Anterior cingulate cortex (tissue), 58 donors: ENCODE results near the gene TRIOBP.
A peak's percentile ranks its signal among the peaks of the same experiment; 100 is the strongest.
"Not testable (repeated sequence)": the region's sequence is repeated elsewhere in the genome, so short reads cannot be mapped to it uniquely, and the experiment has no call there.

Experiments
- DNase-seq, 58 donors: peaks; one replicate each; lab custom pipeline; 2025; lab: John Stamatoyannopoulos, UW

The TRIOBP gene

DNA sequence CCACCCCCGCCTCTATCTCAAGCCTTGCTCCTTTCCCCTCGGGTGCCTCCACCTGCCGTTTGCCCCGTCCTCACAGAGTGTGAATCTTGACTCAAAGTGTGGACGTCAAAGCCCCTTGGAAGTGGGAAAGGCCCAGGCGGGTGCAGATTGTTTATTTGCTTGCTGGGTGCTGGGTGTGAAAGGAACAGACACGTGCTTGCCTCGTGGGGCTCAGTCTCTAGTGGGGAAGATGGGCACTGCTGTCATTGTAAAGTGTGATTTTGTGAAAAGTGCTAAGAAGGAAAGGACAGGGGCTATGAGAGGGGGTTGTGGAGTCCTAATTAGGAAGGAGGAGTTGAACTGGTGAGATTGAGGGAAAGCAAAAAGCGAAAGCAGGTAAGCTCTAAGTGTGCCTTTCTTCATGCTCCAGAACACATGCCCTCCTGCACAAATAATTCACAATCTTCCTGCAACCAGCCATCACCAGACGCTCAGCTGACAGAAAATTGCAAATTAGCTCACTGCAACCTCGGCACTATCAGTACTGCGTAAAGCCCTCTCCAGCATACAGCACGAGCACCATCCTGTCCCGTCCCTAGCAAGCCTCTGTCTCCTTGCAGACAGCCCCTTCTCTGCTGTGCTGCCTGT is 101.1 kb downstream of the TRIOBP start:
- DNase-seq, result no peak

DNA sequence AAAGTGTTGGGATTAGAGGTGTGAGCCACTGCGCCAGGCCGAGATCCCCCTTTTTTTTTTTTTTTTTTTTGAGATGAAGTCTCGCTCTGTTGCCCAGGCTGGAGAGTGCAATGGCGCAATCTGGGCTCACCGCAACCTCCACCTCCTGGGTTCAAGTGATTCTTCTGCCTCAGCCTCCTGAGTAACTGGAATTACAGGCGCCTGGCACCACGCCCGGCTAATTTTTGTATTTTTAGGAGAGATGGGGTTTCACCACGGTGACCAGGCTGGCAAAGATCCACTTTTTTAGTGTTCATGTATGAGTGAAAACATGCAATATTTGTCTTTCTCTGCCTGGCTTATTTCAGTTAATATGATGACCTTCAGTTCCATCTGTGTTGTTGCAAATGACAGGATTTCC is 103.1 kb downstream of the TRIOBP start:
- DNase-seq, result not testable (repeated sequence)

DNA sequence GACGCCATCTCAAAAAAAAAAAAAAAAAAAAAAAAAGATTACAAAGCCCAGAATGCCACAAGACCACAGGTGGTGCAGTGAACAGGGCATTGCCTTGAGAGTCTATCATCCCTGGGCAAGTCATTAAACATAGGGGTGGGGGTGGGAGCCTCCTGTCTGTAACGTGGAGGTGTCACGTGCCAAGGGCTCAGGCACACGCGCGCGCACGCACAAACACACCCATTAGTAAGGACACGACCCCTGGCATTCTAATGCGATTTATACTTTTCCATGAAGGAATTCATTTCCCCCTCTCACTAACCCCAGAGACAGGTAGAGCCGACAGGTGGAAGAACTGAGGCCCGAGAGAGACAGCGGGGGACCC is 105.1 kb downstream of the TRIOBP start:
- DNase-seq, result peak in 6 of 58 donors; percentile 10 to 47 (median 32)

DNA sequence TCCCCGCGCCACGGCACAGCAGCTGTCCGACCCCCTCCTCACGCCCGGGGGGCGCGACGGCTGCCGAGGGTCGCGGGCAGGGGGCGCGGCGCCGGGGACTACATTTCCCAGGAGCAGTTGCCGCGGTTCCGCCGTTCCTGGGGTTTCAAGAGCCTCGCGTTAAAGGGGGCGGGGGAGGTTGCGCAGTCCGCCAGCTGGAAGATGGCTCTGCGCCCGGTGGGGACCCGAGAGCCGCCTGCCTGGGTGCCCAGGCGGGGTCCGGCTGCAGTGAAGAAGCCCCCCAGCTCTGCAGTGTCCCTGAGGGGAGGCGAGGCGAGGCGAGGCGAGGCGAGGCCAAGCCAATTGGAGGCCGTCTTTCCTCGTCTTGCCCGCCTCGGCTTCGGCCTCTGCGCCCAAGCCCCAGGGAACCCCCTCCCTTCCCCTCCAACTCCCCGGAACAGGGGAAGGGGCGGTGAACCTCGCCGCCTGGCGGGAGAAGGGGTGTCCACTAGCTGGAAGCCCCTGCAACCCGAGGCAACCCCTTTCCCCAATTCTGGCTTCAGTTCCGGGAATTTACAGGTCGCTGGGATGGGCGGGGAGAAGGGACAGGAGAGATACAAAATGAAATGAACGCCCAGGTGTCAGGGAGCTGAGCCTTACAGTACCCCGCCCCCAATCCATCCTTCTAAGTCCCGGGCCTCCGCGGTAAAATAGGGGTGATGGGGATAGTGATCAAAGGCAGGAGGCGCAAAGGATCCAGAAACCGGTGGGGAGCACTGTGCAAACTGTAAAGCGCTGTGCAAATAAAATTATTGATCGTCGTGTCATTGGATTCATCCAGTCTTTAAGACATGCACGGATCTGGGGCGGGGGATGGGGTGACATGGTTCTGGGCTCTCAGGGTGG is 105.7 kb downstream of the TRIOBP start:
- peak in 53 of 58 donors; percentile 23 to 79 (median 49) for DNase-seq

DNA sequence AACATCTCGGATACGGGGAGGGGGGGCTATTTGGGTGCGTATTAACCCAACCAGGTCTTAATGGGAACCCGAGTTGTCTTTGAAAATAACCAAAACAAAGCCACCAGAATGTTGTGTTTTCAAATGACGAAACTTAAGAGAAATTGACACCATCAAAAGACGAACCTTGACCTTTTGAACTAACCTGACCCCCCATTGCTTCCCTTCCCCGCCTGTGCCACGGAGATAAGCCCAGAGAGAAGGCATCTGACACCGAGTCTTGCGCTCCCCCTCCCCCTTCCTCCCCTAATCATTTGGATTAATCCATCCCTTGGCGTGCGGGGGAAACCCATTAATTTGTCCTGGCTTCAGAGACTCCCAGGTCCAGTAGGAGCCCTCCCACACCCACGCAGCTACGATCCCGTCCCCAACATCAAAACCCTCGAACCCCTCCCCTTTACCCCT is 106.4 kb downstream of the TRIOBP start:
- DNase-seq, result no peak

DNA sequence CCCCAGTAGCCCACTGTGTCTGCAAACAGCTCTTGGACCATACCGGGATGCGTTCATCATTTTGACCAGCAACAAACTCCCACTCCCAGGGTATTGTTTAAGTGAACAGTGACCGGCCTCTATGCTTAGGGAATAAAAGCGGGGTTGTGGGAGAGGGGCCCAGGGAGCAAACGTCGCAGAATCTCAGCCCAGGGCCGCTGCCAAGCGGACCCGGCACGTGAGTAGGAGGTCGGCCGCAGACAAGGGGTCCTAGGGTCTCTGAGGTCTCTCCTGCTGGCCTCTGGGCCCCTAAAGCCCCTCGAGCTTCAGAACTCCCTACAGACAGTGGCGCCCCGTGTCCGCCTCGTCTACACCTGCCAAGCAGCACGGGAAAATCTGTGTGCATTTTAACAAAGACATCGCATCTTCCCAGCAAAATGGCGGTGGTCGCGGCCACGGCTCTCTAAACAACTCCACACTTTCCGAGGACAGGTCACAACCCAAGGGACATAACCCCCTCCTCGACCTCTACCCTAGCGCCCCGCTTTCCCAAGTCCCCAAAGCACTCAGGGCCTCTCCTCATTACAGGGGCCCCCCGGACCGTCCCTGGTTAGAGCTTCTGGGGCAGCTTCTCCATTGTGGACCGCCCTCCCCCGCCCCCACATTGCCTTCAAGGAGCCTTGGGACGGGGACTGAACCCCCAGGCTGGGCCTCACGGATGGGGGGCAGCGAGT is 106.9 kb downstream of the TRIOBP start:
- DNase-seq, result no peak

DNA sequence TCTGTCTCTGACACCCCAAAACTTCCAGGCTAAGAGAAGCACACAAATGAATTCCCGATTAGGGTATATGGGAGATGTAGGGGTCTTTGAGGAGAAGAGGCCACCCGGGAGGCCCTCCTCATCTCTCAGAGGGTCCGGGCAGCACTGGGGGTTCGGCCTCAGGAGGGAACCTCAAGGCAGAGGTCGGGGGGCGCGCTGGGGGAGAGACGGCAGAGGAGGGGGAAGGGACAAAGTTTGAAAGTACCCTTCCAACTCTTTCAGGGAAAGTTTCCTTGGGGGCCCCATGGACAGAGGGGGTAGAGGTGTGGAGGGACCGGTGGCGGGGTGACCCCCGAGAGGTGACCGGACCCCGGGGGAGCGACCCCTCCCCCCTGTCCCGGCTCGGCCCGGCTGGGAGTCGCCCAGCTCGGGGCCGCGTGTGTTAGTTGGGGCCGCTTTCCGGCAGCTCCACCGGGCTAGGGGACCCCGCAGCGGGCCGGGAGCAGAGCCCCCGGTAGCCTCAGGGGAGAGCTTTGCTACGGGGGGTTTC is 107.6 kb downstream of the TRIOBP start:
- peak in 2 of 58 donors; percentile 24 to 38 for DNase-seq

DNA sequence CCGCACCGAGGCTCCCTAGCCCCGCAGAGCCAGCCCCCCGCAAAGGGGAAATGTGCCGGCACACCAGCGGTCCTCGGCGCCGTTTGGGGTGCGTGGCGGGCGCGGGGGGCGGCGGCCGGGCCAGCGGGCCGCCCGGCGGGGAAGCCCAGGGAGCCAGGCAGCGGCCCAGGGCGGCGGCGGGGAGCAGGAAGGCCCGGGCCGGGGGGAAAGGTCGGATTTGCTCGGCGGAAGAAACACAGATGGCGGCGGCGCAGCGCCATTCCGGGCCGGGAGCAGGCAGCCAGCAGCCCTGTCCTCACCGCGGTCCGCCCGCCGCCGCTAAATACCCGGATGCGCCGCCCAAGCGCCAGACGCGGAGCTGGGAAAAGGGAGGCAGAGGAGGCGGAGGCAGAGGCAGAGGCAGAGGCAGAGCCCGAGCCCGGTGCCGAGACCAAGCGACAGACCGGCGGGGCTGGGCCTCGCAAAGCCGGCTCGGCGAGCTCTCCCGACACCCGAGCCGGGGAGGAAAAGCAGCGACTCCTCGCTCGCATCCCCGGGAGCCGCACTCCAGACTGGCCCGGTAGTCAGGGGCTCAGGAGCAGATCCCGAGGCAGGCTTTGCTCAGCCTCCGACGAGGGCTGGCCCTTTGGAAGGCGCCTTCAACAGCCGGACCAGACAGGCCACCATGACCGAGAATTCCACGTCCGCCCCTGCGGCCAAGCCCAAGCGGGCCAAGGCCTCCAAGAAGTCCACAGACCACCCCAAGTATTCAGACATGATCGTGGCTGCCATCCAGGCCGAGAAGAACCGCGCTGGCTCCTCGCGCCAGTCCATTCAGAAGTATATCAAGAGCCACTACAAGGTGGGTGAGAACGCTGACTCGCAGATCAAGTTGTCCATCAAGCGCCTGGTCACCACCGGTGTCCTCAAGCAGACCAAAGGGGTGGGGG is 108.3 kb downstream of the TRIOBP start:
- DNase-seq, result peak in 57 of 58 donors; percentile 26 to 91 (median 79)

DNA sequence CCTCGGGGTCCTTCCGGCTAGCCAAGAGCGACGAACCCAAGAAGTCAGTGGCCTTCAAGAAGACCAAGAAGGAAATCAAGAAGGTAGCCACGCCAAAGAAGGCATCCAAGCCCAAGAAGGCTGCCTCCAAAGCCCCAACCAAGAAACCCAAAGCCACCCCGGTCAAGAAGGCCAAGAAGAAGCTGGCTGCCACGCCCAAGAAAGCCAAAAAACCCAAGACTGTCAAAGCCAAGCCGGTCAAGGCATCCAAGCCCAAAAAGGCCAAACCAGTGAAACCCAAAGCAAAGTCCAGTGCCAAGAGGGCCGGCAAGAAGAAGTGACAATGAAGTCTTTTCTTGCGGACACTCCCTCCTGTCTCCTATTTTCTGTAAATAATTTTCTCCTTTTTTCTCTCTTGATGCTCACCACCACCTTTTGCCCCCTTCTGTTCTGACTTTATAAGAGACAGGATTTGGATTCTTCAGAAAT is 109.0 kb downstream of the TRIOBP start:
- no peak for DNase-seq

DNA sequence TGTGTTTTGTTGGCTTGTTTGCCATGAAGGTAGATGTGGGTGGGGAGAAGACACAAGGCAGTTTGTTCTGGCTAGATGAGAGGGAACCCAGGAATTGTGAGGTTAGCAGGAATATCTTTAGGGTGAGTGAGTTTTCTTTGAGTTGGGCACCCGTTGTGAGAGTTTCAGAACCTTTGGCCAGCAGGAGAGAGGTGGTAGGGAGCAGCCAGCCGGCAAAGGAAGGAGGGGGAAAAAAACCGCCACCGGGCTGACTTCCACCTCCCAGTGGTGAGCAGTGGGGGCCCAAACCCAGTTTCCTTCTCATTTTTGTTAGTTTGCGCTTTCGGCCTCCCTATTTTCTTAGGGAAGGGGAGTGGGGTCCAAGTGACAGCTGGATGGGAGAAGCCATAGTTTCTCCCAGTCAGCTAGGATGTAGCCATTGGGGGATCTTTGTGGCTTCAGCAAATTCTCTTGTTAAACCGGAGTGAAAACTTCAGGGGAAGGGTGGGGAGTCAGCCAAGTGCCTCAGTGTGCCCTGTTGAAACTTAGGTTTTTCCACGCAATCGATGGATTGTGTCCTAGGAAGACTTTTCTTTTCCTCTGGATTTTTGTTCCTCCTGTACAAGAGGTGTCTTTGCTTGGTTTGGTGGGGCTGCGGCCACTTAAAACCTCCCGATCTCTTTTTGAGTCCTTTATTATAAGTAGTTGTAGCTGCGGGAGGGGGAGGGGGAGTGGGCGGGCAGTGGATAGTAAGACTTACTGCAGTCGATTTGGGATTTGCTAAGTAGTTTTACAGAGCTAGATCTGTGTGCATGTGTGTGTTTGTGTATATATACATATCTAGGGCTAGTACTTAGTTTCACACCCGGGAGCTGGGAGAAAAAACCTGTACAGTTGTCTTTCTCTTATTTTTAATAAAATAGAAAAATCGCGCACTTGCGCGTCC is 109.8 kb downstream of the TRIOBP start:
- peak in 5 of 58 donors; percentile 10 to 25 (median 16) for DNase-seq

DNA sequence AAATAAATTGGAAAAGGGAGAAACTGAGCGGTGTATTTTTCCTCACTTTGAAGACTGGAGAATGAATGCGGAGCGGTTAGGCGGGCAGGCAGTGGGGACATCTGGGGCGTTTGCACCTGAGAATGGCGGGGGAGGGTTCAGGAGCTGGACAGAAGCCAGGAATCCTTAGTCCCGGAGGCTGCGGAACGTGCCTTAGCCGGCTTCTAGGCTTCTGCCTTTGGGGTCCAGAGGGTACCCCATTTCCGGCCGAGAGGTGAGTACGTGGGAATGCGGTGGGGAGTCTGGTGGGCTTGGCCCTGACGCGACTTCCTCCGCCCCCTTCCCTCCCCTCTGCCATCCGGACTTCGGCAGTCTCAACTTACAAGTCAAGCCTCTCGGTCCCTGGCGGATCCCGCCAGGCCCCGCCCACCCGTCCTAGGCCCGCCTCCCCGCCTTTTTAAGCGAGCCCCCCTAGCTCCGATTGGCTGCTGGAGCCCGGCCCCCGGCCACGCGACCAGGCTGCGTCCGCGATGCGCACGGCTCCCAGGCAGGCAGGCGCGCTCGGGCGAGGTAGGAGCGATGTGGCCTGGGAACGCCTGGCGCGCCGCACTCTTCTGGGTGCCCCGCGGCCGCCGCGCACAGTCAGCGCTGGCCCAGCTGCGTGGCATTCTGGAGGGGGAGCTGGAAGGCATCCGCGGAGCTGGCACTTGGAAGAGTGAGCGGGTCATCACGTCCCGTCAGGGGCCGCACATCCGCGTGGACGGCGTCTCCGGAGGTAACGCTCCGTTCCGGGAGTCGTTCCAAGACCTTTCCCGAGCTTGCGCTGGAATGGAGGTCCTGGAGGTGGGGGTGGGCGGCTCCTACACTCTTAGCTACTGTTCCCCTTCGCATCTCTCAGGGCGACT is 110.8 kb downstream of the TRIOBP start, which contains the start of gene GCAT:
GCAT (plus strand) TSS at position 525 of the 884 bp plus-strand sequence; CDS start at position 559, 34 bp downstream.
- peak; percentile 56 to 97 (median 90) for DNase-seq

DNA sequence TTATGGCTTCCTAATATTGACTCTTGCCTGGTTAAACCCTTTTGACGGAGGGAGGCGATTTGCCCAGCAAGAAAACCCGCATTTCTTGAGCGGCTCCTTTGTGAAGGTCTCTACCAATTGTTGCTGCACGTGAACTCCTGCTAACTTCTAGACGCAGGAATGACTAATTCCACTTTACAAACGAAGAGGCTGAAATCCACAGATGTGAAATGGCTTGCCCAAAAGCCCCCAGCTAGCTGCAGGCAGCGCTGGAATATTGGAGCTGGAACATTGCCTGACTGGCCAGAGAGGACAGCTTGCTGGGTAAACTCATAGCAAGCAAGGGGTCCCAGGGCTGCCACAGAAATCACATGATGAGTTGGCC is 111.4 kb downstream of the TRIOBP start:
- DNase-seq, result peak in 1 of 58 donors; percentile 11

DNA sequence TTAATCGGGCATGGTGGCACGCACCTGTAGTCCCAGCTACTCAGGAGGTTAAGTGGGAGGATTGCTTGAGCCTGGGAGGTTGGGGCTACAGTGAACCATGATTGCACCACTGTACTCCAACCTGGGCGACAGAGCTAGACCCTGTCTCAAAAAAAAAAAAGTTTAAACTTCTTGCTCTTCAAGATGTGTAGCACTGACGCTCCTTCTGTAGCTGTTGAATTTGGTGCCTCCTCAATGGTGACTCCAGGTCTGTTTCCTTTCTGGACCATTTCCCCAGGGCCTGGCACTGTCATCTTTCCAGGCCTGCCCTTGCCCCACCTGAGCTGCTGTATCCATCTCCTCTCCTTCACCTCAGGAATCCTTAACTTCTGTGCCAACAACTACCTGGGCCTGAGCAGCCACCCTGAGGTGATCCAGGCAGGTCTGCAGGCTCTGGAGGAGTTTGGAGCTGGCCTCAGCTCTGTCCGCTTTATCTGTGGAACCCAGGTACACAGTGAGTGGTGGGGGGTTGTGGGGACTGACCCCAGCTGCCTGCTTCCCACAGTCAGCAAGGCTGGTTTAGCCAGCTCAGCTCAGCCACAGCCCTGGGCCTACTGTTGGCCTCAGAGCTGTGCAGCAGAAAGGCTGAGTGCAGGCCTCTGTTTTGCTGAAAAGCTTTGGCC is 113.0 kb downstream of the TRIOBP start:
- no peak for DNase-seq

DNA sequence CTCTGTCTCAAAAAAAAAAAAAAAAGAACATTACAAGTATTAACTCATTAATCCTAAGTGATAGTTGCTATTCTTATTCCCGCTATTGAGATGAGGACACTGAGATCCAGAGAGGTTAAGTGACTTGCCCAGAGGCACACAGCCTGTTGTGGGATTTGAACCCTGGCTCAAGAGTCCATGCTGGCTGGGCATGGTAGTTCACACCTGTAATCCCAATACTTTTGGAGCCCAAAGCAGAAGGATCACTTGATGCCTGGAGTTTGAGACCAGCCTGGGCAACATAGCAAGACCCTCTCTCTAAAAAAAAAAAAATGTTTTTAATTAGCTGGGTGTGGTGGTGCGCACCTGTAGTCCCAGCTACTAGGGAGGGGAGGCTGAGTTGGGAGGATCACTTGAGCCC is 115.0 kb downstream of the TRIOBP start:
- DNase-seq, result no peak

DNA sequence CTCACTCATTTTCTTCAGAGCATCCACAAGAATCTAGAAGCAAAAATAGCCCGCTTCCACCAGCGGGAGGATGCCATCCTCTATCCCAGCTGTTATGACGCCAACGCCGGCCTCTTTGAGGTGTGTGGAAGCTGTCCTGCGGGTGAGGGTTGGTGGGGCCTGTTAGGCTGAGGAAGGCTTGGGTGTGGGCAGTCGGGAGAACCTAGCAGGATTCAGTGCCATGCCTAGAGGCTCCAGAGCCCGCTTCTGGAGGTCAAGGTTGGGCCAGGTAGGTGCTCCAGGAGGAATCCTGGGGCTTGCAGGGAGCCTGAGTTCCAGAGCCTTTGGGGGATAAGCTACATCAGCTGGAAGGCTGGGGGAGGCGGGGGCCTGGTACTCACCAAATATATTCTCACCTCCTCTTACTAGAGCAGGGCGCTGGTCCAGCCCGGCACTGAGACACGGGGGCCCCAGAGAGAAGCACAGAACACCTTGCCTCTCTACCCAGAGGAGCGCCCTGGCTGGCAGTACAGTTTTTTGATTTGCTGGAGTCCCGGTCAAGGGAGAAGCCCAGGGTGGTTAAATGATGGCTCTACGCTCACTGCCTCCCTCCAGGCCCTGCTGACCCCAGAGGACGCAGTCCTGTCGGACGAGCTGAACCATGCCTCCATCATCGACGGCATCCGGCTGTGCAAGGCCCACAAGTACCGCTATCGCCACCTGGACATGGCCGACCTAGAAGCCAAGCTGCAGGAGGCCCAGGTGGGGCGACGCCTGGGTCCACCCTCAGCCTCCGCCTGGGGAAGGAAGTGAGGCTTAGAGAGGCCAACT is 116.2 kb downstream of the TRIOBP start:
- DNase-seq, result no peak

DNA sequence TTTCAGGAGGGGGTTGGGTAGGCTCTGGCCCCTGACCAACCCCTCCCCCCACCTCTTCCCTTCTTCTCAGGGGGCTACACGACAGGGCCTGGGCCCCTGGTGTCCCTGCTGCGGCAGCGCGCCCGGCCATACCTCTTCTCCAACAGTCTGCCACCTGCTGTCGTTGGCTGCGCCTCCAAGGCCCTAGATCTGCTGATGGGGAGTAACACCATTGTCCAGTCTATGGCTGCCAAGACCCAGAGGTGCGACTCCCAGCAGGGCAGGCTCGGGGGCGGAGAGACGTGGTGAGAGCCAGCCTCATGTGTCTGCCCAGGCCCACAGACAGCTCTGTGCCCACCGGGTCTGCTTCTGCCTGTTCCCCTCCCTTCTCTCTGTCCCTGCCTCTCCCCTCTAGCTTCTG is 118.7 kb downstream of the TRIOBP start:
- DNase-seq, result no peak
